Skin epidermis (tissue), 12 donors: ENCODE measurements around the gene SRSF5.
"Not testable (repeated sequence)": the region's sequence is repeated elsewhere in the genome, so short reads cannot be mapped to it uniquely, and the experiment has no call there.

Source experiments
- H3K27ac ChIP-seq, 21 experiments: fragments of 200-600 bp; sonication (generic) in 11 of 21; one replicate each; pipeline ENCODE4 v1.5.0; 2020; ENCODE audit warnings: mild to moderate bottlenecking in 3 of 21, inconsistent platforms in 2 of 21, moderate library complexity in 2 of 21
- H3K4me3 ChIP-seq, 7 experiments: fragments of 200-600 bp; sonication (generic) in 2 of 7; one replicate each; pipeline ENCODE4 v1.5.0; 2020; ENCODE audit warnings: inconsistent platforms in 2 of 7, mild to moderate bottlenecking in 2 of 7, moderate library complexity in 1 of 7

SRSF5 gene

GRCh38 chr14:69766984-69767368, at the start of gene SRSF5:
Gene SRSF5 (plus strand): TSS chr14:69767142. CDS start chr14:69768157, 1,015 bp downstream.
- Histone ChIP-seq H3K27ac (peak within 1 kb of the TSS; percentile 96 to 100 (median 99)), H3K4me3 (peak within 1 kb of the TSS; percentile 76 to 98 (median 94))

GRCh38 chr14:69718614-69719013, 48.3 kb upstream of the SRSF5 start:
- H3K27ac ChIP-seq, result peak overlapping the region in 9 of 21 experiments; percentile 3 to 81 (median 69)
- not testable (repeated sequence) for H3K4me3 ChIP-seq

GRCh38 chr14:69719501-69719951, 47.4 kb upstream of the SRSF5 start:
- no peak overlapping the region for H3K4me3 ChIP-seq
- peak overlapping the region in 12 of 21 experiments; percentile 3 to 75 (median 56) for H3K27ac ChIP-seq

GRCh38 chr14:69720912-69721311, 46.0 kb upstream of the SRSF5 start:
- Histone ChIP-seq H3K4me3 (no peak overlapping the region), H3K27ac (no peak overlapping the region)

GRCh38 chr14:69726761-69727511, 40.0 kb upstream of the SRSF5 start:
- H3K27ac ChIP-seq, result peak overlapping the region in 20 of 21 experiments; percentile 36 to 87 (median 73)
- peak overlapping the region; percentile 25 to 48 (median 33) for H3K4me3 ChIP-seq

- Histone ChIP-seq H3K4me3 (no peak overlapping the region), H3K27ac (peak overlapping the region in 7 of 21 experiments; percentile 4 to 79 (median 41))
These were observed 39.1 kb upstream of the SRSF5 start for GRCh38 chr14:69727860-69728259.

GRCh38 chr14:69731919-69732598, 34.9 kb upstream of the SRSF5 start:
- not testable (repeated sequence) for H3K4me3 ChIP-seq, H3K27ac ChIP-seq

- not testable (repeated sequence) for H3K27ac ChIP-seq, H3K4me3 ChIP-seq
These were observed 30.5 kb upstream of the SRSF5 start for GRCh38 chr14:69736405-69736804.

- Histone ChIP-seq H3K27ac (peak overlapping the region in 3 of 21 experiments; percentile 44 to 68 (median 65)), H3K4me3 (no peak overlapping the region)
These were observed 25.9 kb upstream of the SRSF5 start for GRCh38 chr14:69741055-69741454.

GRCh38 chr14:69749956-69750355, 17.0 kb upstream of the SRSF5 start:
- Histone ChIP-seq H3K4me3 (no peak overlapping the region), H3K27ac (no peak overlapping the region)

- H3K27ac ChIP-seq, result no peak overlapping the region
- H3K4me3 ChIP-seq, result no peak overlapping the region
These were observed 16.4 kb upstream of the SRSF5 start for GRCh38 chr14:69750495-69750894.

GRCh38 chr14:69752773-69753172, 14.2 kb upstream of the SRSF5 start:
- Histone ChIP-seq H3K4me3 (no peak overlapping the region), H3K27ac (no peak overlapping the region)

GRCh38 chr14:69753860-69754259, 13.1 kb upstream of the SRSF5 start:
- Histone ChIP-seq H3K27ac (no peak overlapping the region), H3K4me3 (no peak overlapping the region)

- Histone ChIP-seq H3K4me3 (no peak overlapping the region), H3K27ac (no peak overlapping the region)
These were observed 12.5 kb upstream of the SRSF5 start for GRCh38 chr14:69754487-69754886.

GRCh38 chr14:69755296-69755695, 11.6 kb upstream of the SRSF5 start:
- H3K27ac ChIP-seq, result peak overlapping the region in 2 of 21 experiments; percentile 19 to 35
- no peak overlapping the region for H3K4me3 ChIP-seq

- H3K27ac ChIP-seq, result peak overlapping the region in 1 of 21 experiments; percentile 35
- no peak overlapping the region for H3K4me3 ChIP-seq
These were observed 11.2 kb upstream of the SRSF5 start for GRCh38 chr14:69755784-69756183.

- Histone ChIP-seq H3K27ac (no peak overlapping the region), H3K4me3 (no peak overlapping the region)
These were observed 10.6 kb upstream of the SRSF5 start for GRCh38 chr14:69756298-69756697.

- Histone ChIP-seq H3K4me3 (no peak overlapping the region), H3K27ac (no peak overlapping the region)
These were observed 6.1 kb upstream of the SRSF5 start for GRCh38 chr14:69760810-69761209.

- Histone ChIP-seq H3K4me3 (no peak overlapping the region), H3K27ac (no peak overlapping the region)
These were observed 3.0 kb upstream of the SRSF5 start for GRCh38 chr14:69763761-69764510.

- peak overlapping the region; percentile 76 to 98 (median 94) for H3K4me3 ChIP-seq
- peak overlapping the region; percentile 96 to 100 (median 99) for H3K27ac ChIP-seq
These were observed 542 bp downstream of the SRSF5 start for GRCh38 chr14:69767369-69767999.
